NCI-H2196 (cell line): ENCODE measurements around the gene LRP10.
"Not testable (repeated sequence)": the region's sequence is repeated elsewhere in the genome, so short reads cannot be mapped to it uniquely, and the experiment has no call there.

ENCODE experiments used
- DNase-seq: peaks from one replicate; lab custom pipeline; 2025; ENCODE audit not compliant: unreplicated experiment; lab: John Stamatoyannopoulos, UW

The LRP10 gene

GRCh38 chr14:22871224-22872032 lies at the start of gene LRP10:
TSS of gene LRP10 (plus strand) at chr14:22871740. CDS start at chr14:22872304, 564 bp downstream.
- peak; percentile 90 for DNase-seq

GRCh38 chr14:22822016-22822570 lies 49.4 kb upstream of the LRP10 start:
- no peak for DNase-seq

- DNase-seq = no peak
These were observed 48.9 kb upstream of the LRP10 start for GRCh38 chr14:22822571-22823098.

GRCh38 chr14:22824711-22825359 lies 46.7 kb upstream of the LRP10 start:
- peak; percentile 21 for DNase-seq

- not testable (repeated sequence) for DNase-seq
These were observed 42.4 kb upstream of the LRP10 start for GRCh38 chr14:22829076-22829660.

- DNase-seq = peak; percentile 92
These were observed 41.7 kb upstream of the LRP10 start, which contains the start of gene MRPL52 for GRCh38 chr14:22829661-22830442. TSS of gene MRPL52 (plus strand) at chr14:22829887. CDS start at chr14:22829913, 26 bp downstream.

GRCh38 chr14:22830443-22831010 lies 41.0 kb upstream of the LRP10 start:
- no peak for DNase-seq

GRCh38 chr14:22835505-22835904 lies 36.0 kb upstream of the LRP10 start:
- no peak for DNase-seq

- no peak for DNase-seq
These were observed 35.0 kb upstream of the LRP10 start, which contains the start of gene MMP14 for GRCh38 chr14:22836301-22837113. TSS of gene MMP14 (plus strand) at chr14:22836585. CDS start at chr14:22836818, 233 bp downstream.

- DNase-seq = no peak
These were observed 34.3 kb upstream of the LRP10 start for GRCh38 chr14:22837114-22837749.

- DNase-seq = no peak
These were observed 33.6 kb upstream of the LRP10 start for GRCh38 chr14:22837750-22838538.

GRCh38 chr14:22838631-22839041 lies 32.9 kb upstream of the LRP10 start:
- no peak for DNase-seq

GRCh38 chr14:22839159-22839779 lies 32.3 kb upstream of the LRP10 start:
- no peak for DNase-seq

GRCh38 chr14:22841311-22841710 lies 30.2 kb upstream of the LRP10 start:
- DNase-seq = no peak

GRCh38 chr14:22841769-22842168 lies 29.8 kb upstream of the LRP10 start:
- no peak for DNase-seq

- no peak for DNase-seq
These were observed 29.1 kb upstream of the LRP10 start for GRCh38 chr14:22842211-22843122.
